Pancreas (tissue), 10 donors: ENCODE results near the gene SMC5. TPM values are rescaled to one million over a fixed set of nuclear protein-coding genes. Genes with fewer than 3 reads are reported as not detected.

ENCODE experiments used
- ATAC-seq, 4 donors: fragments of 200-7000 bp; cut with Tn5 transposase; one replicate each; pipeline versions ENCODE4 v1.8.0 to v1.9.1; 2020; ENCODE audit warnings: mild to moderate bottlenecking in 4 of 4, moderate library complexity in 4 of 4
- DNase-seq, 6 donors: peaks; one replicate each; pipeline ENCODE4 v3.0.0-alpha.2; 2020
- FAIRE-seq: peaks from 2 replicates; lab custom pipeline; 2012; peaks lifted over from hg19 to GRCh38; lab: Jason Lieb, UNC
- H3K27ac ChIP-seq, 4 donors: fragments of 200-600 bp; sonication (generic); 1 replicate in 3 of 4; 2 replicates in 1 of 4; pipeline versions ENCODE4 v1.5.0 to v1.8.0; 2020
- H3K27me3 ChIP-seq, 4 donors: fragments of 200-600 bp; one replicate each; pipeline ENCODE4 v1.8.0; 2021
- H3K36me3 ChIP-seq, 3 donors: fragments of 200-600 bp; sonication (generic) in 1 of 3; one replicate each; pipeline versions ENCODE4 v1.5.0 to v1.8.0; 2020 to 2021
- H3K4me1 ChIP-seq, 3 donors: fragments of 200-600 bp; one replicate each; pipeline ENCODE4 v1.8.0; 2021
- H3K4me3 ChIP-seq, 4 donors: fragments of 200-600 bp; sonication (generic) in 2 of 4; one replicate each; pipeline versions ENCODE4 v1.5.0 to v1.8.0; 2020 to 2021
- H3K9me3 ChIP-seq, 4 donors: fragments of 200-600 bp; one replicate each; pipeline ENCODE4 v1.8.0; 2021
- CTCF ChIP-seq, 4 donors: fragments of 200-600 bp; sonication (generic) in 3 of 4; IDR thresholded peaks; one replicate each; pipeline versions ENCODE4 v1.5.0 to v1.8.0; 2021; ENCODE audit warnings: antibody characterized with exemption in 4 of 4
- WGBS, 2 donors: extraction: QIAGEN DNeasy Blood & Tissue Kit; methylation state at CpG; one replicate each; pipeline ENCODE4 v1.1.7; 2013; 5-methylcytosine and 5-hydroxymethylcytosine counted together
- intact Hi-C, 3 donors: fragments of 100-400 bp; cut with DNase I; formaldehyde crosslinking; loops; one replicate each; pipeline versions ENCODE4 v1.11.1 to v1.14.2; 2022
- polyA plus RNA-seq, 2 donors: library from polyadenylated mRNA; stranded (reverse); fragments of 200-250 nt; gene quantifications; one replicate each; pipeline ENCODE4 v1.2.3, GENCODE V29; 2013
- total RNA-seq, 6 donors: library from RNA; stranded (reverse); fragmentation: NEBNext Ultra II Directional in 4 of 6; extraction: Animal tissue kit (Norgen Biotek cat#: 25700) in 4 of 6; gene quantifications; one replicate each; pipeline versions ENCODE4 v1.2.1 to v1.2.4, GENCODE V29; 2021 to 2023
- donor health status: healthy with polysubstance abuse.
- donor health status: DM: no; HTN: no; CAD: no; lungs with moderate emphysema.
- donor health status: DM: no; HTN: no; CAD: no.
- donor health status: control.
- donor health status: control.
- donor health status: Bipolar disorder and iron deficiency.
- donor health status: DM: yes; HTN: yes; CAD: no.
- donor health status: DM: no; HTN: no; CAD: no.
- donor health status: DM: no; HTN: no; CAD: no.
- donor health status: DM: yes; HTN: yes; CAD: no.

The SMC5 gene
- total and polyA plus RNA-seq, 8 donors, result 6.1 to 23.2 (median 14.5) TPM

- WGBS, 2 donors, result 88 to 91% methylated on average over 4 of the region's 4 CpGs
- Histone ChIP-seq H3K9me3 (no peaks in the 10 kb centered on the region), H3K36me3 (peaks cover 0 to 22% (median 0%) of the 10 kb centered on the region in 3 donors), H3K27ac (no peak overlapping the region), H3K27me3 (no peaks in the 10 kb centered on the region), H3K4me1 (no peaks in the 10 kb centered on the region), H3K4me3 (no peak overlapping the region)
- ATAC-seq (no peak), FAIRE-seq (no peak), DNase-seq (no peak)
- TF ChIP-seq CTCF (IDR thresholded peaks at IDR 0.05), result no peak
- intact Hi-C loops, result no loop called here
These were observed 27.3 kb downstream of the SMC5 start for GRCh38 chr9:70285981-70286598.

- Histone ChIP-seq H3K4me3 (no peak overlapping the region), H3K4me1 (peaks cover 0 to 9% (median 0%) of the 10 kb centered on the region in 3 donors), H3K9me3 (peaks cover 0 to 4% (median 0%) of the 10 kb centered on the region in 4 donors), H3K36me3 (peaks cover 0 to 14% (median 0%) of the 10 kb centered on the region in 3 donors), H3K27ac (no peak overlapping the region), H3K27me3 (no peaks in the 10 kb centered on the region)
- no peak for TF ChIP-seq CTCF (IDR thresholded peaks at IDR 0.05)
- ATAC-seq, result no peak
- intact Hi-C loops, result no loop called here
- FAIRE-seq, result no peak
- no peak for DNase-seq
- 95 to 99% methylated on average over 3 of the region's 3 CpGs for WGBS, 2 donors
These were observed 31.8 kb downstream of the SMC5 start for GRCh38 chr9:70290626-70291025.

DNA sequence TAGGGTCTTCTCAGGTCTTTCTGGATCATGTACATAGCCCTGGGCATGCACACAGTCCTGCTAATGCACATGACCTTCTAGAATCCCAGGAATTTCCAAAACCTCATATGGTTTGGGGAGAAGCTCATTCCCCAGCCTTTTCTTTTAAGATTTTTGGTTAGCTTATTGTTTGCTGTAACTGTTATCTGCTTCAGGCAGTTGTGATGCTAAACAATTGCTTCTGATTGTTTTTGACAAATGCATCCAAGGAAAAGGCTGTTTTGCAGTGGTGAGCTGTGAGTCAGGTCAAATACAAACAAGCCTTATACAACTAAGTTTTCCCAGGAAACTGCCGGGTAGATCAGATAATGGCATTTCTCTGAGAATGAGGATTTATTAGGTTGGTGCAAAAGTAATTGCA lies 32.7 kb downstream of the SMC5 start:
- no peak overlapping the region for H3K4me3 ChIP-seq
- no peak overlapping the region for H3K27ac ChIP-seq
- H3K9me3 ChIP-seq, result peaks cover 0 to 4% (median 0%) of the 10 kb centered on the region in 4 donors
- intact Hi-C loops, result no loop called here
- no peaks in the 10 kb centered on the region for H3K27me3 ChIP-seq
- TF ChIP-seq CTCF (IDR thresholded peaks at IDR 0.05), result no peak
- WGBS, 2 donors, result 84 to 87% methylated on average over 1 of the region's 1 CpG
- FAIRE-seq, result no peak
- no peak for DNase-seq
- peaks cover 0 to 9% (median 0%) of the 10 kb centered on the region in 3 donors for H3K4me1 ChIP-seq
- ATAC-seq, result no peak
- H3K36me3 ChIP-seq, result peaks cover 0 to 14% (median 0%) of the 10 kb centered on the region in 3 donors

DNA sequence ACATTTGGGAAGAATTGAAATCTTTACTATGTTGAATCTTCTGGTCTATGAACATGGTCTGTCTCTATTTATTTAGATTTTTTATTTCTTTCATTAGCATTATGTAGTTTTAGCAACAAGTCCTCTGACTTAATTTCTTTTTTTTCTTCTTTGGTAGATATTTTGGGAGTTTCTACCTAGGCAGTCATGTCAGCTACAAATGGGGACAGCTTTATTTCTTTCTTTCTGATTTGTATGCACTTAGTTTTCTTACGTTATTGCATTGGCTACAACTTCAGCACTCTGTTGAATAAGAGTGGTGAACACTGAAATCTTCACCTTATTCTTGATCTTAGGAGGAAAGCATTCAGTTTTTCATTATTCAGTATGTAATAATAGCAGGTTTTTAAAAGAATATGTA lies 33.5 kb downstream of the SMC5 start:
- Histone ChIP-seq H3K27me3 (no peaks in the 10 kb centered on the region), H3K4me3 (no peak overlapping the region), H3K36me3 (peaks cover 0 to 14% (median 0%) of the 10 kb centered on the region in 3 donors), H3K27ac (no peak overlapping the region), H3K9me3 (peaks cover 0 to 4% (median 0%) of the 10 kb centered on the region in 4 donors), H3K4me1 (peaks cover 0 to 9% (median 0%) of the 10 kb centered on the region in 3 donors)
- WGBS, 2 donors, result 98 to 100% methylated on average over 1 of the region's 1 CpG
- intact Hi-C loops, result no loop called here
- FAIRE-seq, result no peak
- no peak for DNase-seq
- no peak for TF ChIP-seq CTCF (IDR thresholded peaks at IDR 0.05)
- ATAC-seq, result no peak

DNA sequence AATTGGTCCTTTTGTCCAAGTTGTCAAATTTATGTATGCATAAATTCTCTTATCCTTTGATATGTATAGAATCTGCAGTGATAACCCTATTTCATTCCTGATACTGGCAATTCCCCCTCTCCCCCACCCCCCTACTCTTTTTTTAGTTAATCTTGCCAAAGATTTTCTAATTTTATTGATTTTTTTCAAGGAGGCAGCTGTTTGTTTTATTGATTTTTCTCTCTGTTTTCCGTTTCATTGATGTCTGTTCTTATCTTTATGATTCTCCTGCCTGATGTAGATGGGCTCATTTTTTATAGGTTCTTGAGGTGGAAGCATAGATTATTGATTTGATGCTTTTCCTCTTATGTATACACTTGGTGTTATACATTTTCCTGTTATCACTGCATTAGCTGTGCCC lies 34.4 kb downstream of the SMC5 start:
- no peak overlapping the region for H3K27ac ChIP-seq
- no peaks in the 10 kb centered on the region for H3K27me3 ChIP-seq
- DNase-seq, result no peak
- WGBS, 2 donors, result 14 to 21% methylated on average over 1 of the region's 1 CpG
- peaks cover 0 to 9% (median 0%) of the 10 kb centered on the region in 3 donors for H3K4me1 ChIP-seq
- intact Hi-C loops, result no loop called here
- peaks cover 0 to 4% (median 0%) of the 10 kb centered on the region in 4 donors for H3K9me3 ChIP-seq
- no peak overlapping the region for H3K4me3 ChIP-seq
- FAIRE-seq, result no peak
- ATAC-seq, result no peak
- H3K36me3 ChIP-seq, result peaks cover 0 to 17% (median 0%) of the 10 kb centered on the region in 3 donors
- no peak for TF ChIP-seq CTCF (IDR thresholded peaks at IDR 0.05)
